GM12878 (cell line): Measurements from ENCODE around the gene USH1C. TPM values are rescaled to one million over a fixed set of nuclear protein-coding genes. Genes with fewer than 3 reads are reported as not detected.

Experiments
- ATAC-seq: fragments of 200-7000 bp; cut with Tn5 transposase; 3 replicates; pipeline ENCODE4 v1.9.1; 2020; ENCODE audit warnings: mild to moderate bottlenecking, moderate library complexity
- BruUV-seq: library from RNA; stranded (reverse); fragments of 400-500 nt; replicated peaks from 2 replicates; lab custom pipeline; 2021; lab: Mats Ljungman, UMichigan
- CTCF ChIA-PET: fragments of 300-600 bp; sonication (Branson Sonifier 250); formaldehyde crosslinking; extraction: SDS; loops from one replicate; lab custom pipeline; 2021; ENCODE audit warnings: inconsistent platforms; lab: Yijun Ruan, JAX
- POLR2A ChIA-PET: fragments of 350-600 bp; formaldehyde crosslinking; extraction: SDS; loops from one replicate; lab custom pipeline; 2021; ENCODE audit warnings: inconsistent platforms; lab: Charles Lee
- RAD21 ChIA-PET: fragments of 300-600 bp; sonication (Branson Sonifier 250); formaldehyde crosslinking; loops from one replicate; lab custom pipeline; 2023; ENCODE audit warnings: antibody characterized with exemption; ENCODE audit not compliant: unreplicated experiment; lab: Charles Lee
- SMC1A ChIA-PET: fragments of 300-600 bp; sonication (Branson Sonifier 250); formaldehyde crosslinking; loops from one replicate; lab custom pipeline; 2023; ENCODE audit not compliant: unreplicated experiment, uncharacterized antibody; lab: Charles Lee
- DNase-seq: peaks from one replicate; pipeline ENCODE4 v3.0.0-alpha.2; 2011; ENCODE audit warnings: low read depth, low spot score
- FAIRE-seq: peaks from 3 replicates; lab custom pipeline; 2011; peaks lifted over from hg19 to GRCh38; lab: Jason Lieb, UNC
- H2AFZ ChIP-seq: 2 replicates; pipeline ENCODE4 v1.6.0; 2011; ENCODE audit warnings: low read depth, low read length, control low read depth; ENCODE audit not compliant: control insufficient read depth
- H3K27ac ChIP-seq: 2 replicates; pipeline ENCODE4 v1.5.1; 2011; ENCODE audit warnings: control low read depth; ENCODE audit not compliant: control insufficient read depth, insufficient read depth
- H3K27me3 ChIP-seq, 2 experiments: replicated peaks in 1 of 2; 2 replicates each; pipeline versions ENCODE4 v1.6.0 to v1.6.1; 2011; ENCODE audit warnings: low read length in 1 of 2; ENCODE audit not compliant: control insufficient read depth in 2 of 2, insufficient read depth in 2 of 2
- H3K36me3 ChIP-seq, 2 experiments: 2 replicates each; pipeline ENCODE4 v1.5.1; 2011; ENCODE audit warnings: low read length in 1 of 2; ENCODE audit not compliant: control insufficient read depth in 2 of 2, insufficient read depth in 2 of 2
- H3K4me1 ChIP-seq: 2 replicates; pipeline ENCODE4 v1.6.1; 2011; ENCODE audit warnings: mild to moderate bottlenecking, low read length, moderate library complexity, mixed read lengths; ENCODE audit not compliant: control insufficient read depth, insufficient read depth
- H3K4me2 ChIP-seq: 2 replicates; pipeline ENCODE4 v1.6.0; 2011; ENCODE audit warnings: control low read depth; ENCODE audit not compliant: control insufficient read depth, insufficient read depth
- H3K4me3 ChIP-seq: fragments of 200-600 bp; sonication (generic); 2 replicates; pipeline ENCODE4 v1.5.1; 2016
- H3K79me2 ChIP-seq: 2 replicates; pipeline ENCODE4 v1.6.0; 2011; ENCODE audit warnings: low read length; ENCODE audit not compliant: control insufficient read depth, insufficient read depth
- H3K9ac ChIP-seq: 2 replicates; pipeline ENCODE4 v1.8.0; 2011; ENCODE audit warnings: low read length, control low read depth, mixed read lengths; ENCODE audit not compliant: control insufficient read depth, insufficient read depth
- H3K9me3 ChIP-seq: replicated peaks from 3 replicates; pipeline ENCODE4 v1.5.1; 2011; ENCODE audit warnings: mild to moderate bottlenecking, low read length; ENCODE audit not compliant: control insufficient read depth, insufficient read depth
- H4K20me1 ChIP-seq: 2 replicates; pipeline ENCODE4 v1.6.0; 2011; ENCODE audit not compliant: control insufficient read depth, insufficient read depth
- ATF3 ChIP-seq: IDR thresholded peaks from 2 replicates; pipeline ENCODE4 v1.6.1; 2011; ENCODE audit warnings: low read depth, mild to moderate bottlenecking, low read length, moderate library complexity, borderline replicate concordance; ENCODE audit errors: extremely low read depth
- HDAC6 ChIP-seq: fragments of 200-600 bp; sonication (generic); IDR thresholded peaks from one replicate; pipeline ENCODE4 v1.8.0; 2017; ENCODE audit warnings: antibody characterized with exemption; ENCODE audit not compliant: unreplicated experiment
- HSF1 ChIP-seq: fragments of 150-350 bp; IDR thresholded peaks from 2 replicates; pipeline ENCODE4 v1.6.1; 2014; ENCODE audit warnings: mild to moderate bottlenecking, low read depth, low read length
- JUND ChIP-seq: IDR thresholded peaks from 2 replicates; pipeline ENCODE4 v1.6.1; 2012; ENCODE audit warnings: low read depth, mild to moderate bottlenecking, low read length, improper control_type of control experiment, moderate library complexity
- NFYA ChIP-seq: IDR thresholded peaks from 2 replicates; pipeline ENCODE4 v1.6.1; 2011; ENCODE audit warnings: low read depth, mild to moderate bottlenecking, low read length, improper control_type of control experiment, borderline replicate concordance
- RFX5 ChIP-seq: IDR thresholded peaks from 2 replicates; pipeline ENCODE4 v1.6.1; 2011; ENCODE audit warnings: low read depth, low read length, improper control_type of control experiment
- TCF3 ChIP-seq: IDR thresholded peaks from 2 replicates; pipeline ENCODE4 v1.6.1; 2012; ENCODE audit warnings: low read depth, mild to moderate bottlenecking, low read length, borderline replicate concordance; ENCODE audit not compliant: insufficient read depth
- ZBTB40 ChIP-seq: fragments of 450-650 bp; IDR thresholded peaks from 2 replicates; pipeline ENCODE4 v1.6.1; 2016; ENCODE audit warnings: mild to moderate bottlenecking, moderate library complexity, borderline replicate concordance
- ZNF207 ChIP-seq: fragments of 450-650 bp; IDR thresholded peaks from 2 replicates; pipeline ENCODE4 v1.6.1; 2014; ENCODE audit warnings: antibody characterized with exemption, mild to moderate bottlenecking, borderline replicate concordance
- WGBS: methylation state at CpG from one replicate; pipeline ENCODE4 v1.1.6; 2016; ENCODE audit warnings: low lambda C conversion rate; ENCODE audit not compliant: insufficient replicate concordance, insufficient coverage; ENCODE audit errors: missing lambda C conversion rate; 5-methylcytosine and 5-hydroxymethylcytosine counted together
- in situ Hi-C: fragments of 300-500 bp; cut with MboI; formaldehyde crosslinking; loops from 9 replicates; pipeline ENCODE4 v1.14.3; 2018; ENCODE audit warnings: mixed read lengths
- intact Hi-C: fragments of 100-400 bp; cut with micrococcal nuclease; formaldehyde crosslinking; loops from one replicate; pipeline ENCODE4 v1.14.2; 2022; ENCODE audit not compliant: unreplicated experiment
- polyA plus RNA-seq, 11 experiments: library from polyadenylated mRNA; depleted of rRNA in 4 of 11; unstranded in 6 of 11; stranded (reverse) in 5 of 11; fragments of >200 nt; fragmentation: Nextera tagmentation in 4 of 11; fragmentation: Illumina TruSeq in 1 of 11; extraction: Ambion mirVana in 4 of 11; extraction: Trizol in 1 of 11; gene quantifications; 1 replicate in 1 of 11; 2 replicates in 10 of 11; pipeline versions ENCODE4 v1.2.1 to v1.2.3, GENCODE V29; 2011 to 2016; ENCODE audit warnings: inconsistent platforms in 2 of 11, missing spikeins in 2 of 11, low read depth in 1 of 11
- total RNA-seq, 4 experiments: library from RNA; depleted of rRNA in 3 of 4; stranded (reverse); fragments of >200 nt in 3 of 4; fragmentation: Illumina TruSeq in 1 of 4; extraction: Trizol in 1 of 4; gene quantifications; 2 replicates each; pipeline versions ENCODE4 v1.2.1 to v1.2.3, GENCODE V29; 2013 to 2021

The USH1C gene
- total and polyA plus RNA-seq, 10 of the 15 experiments (the other 5 are each of a cell fraction or from before 2014, with no cell fraction given), result not detected

GRCh38 chr11:17585911-17586695 lies 41.9 kb upstream of the USH1C start (continued):
- TF ChIP-seq ZNF207 (no peak), RFX5 (no peak)
- TF ChIP-seq, all 136 proteins: peak for 0

- SMC1A ChIA-PET, result no interaction called here
- H3K79me2 ChIP-seq, result no peaks in the 10 kb centered on the region
- H3K9ac ChIP-seq, result no peak overlapping the region
- RAD21 ChIA-PET, result no interaction called here
- intact Hi-C loops (no loop called here), in situ Hi-C loops (no loop called here)
- no peak overlapping the region for H3K27ac ChIP-seq
- WGBS, result 72% methylated on average over 4 of the region's 4 CpGs
- BruUV-seq, result no TSS peak
- no peaks in the 10 kb centered on the region for H3K9me3 ChIP-seq
- H3K4me1 ChIP-seq, result no peaks in the 10 kb centered on the region
- H4K20me1 ChIP-seq, result no peaks in the 10 kb centered on the region
- H3K4me2 ChIP-seq, result no peak overlapping the region
- POLR2A ChIA-PET, result no interaction called here
- FAIRE-seq (no peak), ATAC-seq (no peak), DNase-seq (no peak)
- no peaks in the 10 kb centered on the region for H3K36me3 ChIP-seq
- no peak overlapping the region for H2AFZ ChIP-seq
- no peak overlapping the region for H3K4me3 ChIP-seq
- TF ChIP-seq JUND (no peak), TCF3 (no peak), ATF3 (no peak), HDAC6 (no peak), NFYA (no peak), HSF1 (no peak), ZBTB40 (no peak)
- H3K27me3 ChIP-seq, result peaks cover 0 to 2% of the 10 kb centered on the region in 2 experiments; a peak in 1 of 4 replicates
- CTCF ChIA-PET, result interaction anchor here (1.2 kb wide), 1 partner anchor 17 kb away, joined by 3 read pairs; no protein-coding TSS in a partner anchor
Measured at GRCh38 chr11:17581732-17582053, 37.5 kb upstream of the USH1C start.
